Nephron (organoid): Measurements from ENCODE around the gene WDR41.
"Not testable (repeated sequence)": the region's sequence is repeated elsewhere in the genome, so short reads cannot be mapped to it uniquely, and the experiment has no call there.

Experiments
- H3K27ac Mint-ChIP-seq, 3 experiments: 2 replicates each; pipeline ENCODE4 v1.8.0; 2020; ENCODE audit warnings: mixed read lengths in 3 of 3, mild to moderate bottlenecking in 2 of 3, moderate library complexity in 1 of 3
- H3K27me3 Mint-ChIP-seq: 2 replicates; pipeline ENCODE4 v1.8.0; 2021; ENCODE audit warnings: low read depth, mild to moderate bottlenecking, moderate library complexity, mixed read lengths
- H3K36me3 Mint-ChIP-seq: 2 replicates; pipeline ENCODE4 v1.8.0; 2020; ENCODE audit warnings: low read depth, mixed read lengths
- H3K4me1 Mint-ChIP-seq: 2 replicates; pipeline ENCODE4 v1.8.0; 2020; ENCODE audit warnings: mixed read lengths
- H3K4me3 Mint-ChIP-seq, 3 experiments: 2 replicates each; pipeline ENCODE4 v1.8.0; 2020; ENCODE audit warnings: mild to moderate bottlenecking in 3 of 3, mixed read lengths in 3 of 3, moderate library complexity in 2 of 3
- H3K9me3 Mint-ChIP-seq: 2 replicates; pipeline ENCODE4 v1.8.0; 2020; ENCODE audit warnings: mixed read lengths
- TF ChIP-seq, protein P1 (sequence below), 3 experiments: fragments of 200-600 bp; sonication (generic); IDR thresholded peaks; one replicate each; pipeline ENCODE4 v1.5.0; 2021; ENCODE audit warnings: antibody characterized with exemption in 3 of 3; ENCODE audit not compliant: unreplicated experiment in 3 of 3

Gene WDR41

GRCh38 chr5:77486344-77486962 lies 5.7 kb downstream of the WDR41 start:
- no peak overlapping the region for H3K27ac Mint-ChIP-seq
- H3K4me3 Mint-ChIP-seq: no peak overlapping the region
- TF ChIP-seq, protein P1, sequence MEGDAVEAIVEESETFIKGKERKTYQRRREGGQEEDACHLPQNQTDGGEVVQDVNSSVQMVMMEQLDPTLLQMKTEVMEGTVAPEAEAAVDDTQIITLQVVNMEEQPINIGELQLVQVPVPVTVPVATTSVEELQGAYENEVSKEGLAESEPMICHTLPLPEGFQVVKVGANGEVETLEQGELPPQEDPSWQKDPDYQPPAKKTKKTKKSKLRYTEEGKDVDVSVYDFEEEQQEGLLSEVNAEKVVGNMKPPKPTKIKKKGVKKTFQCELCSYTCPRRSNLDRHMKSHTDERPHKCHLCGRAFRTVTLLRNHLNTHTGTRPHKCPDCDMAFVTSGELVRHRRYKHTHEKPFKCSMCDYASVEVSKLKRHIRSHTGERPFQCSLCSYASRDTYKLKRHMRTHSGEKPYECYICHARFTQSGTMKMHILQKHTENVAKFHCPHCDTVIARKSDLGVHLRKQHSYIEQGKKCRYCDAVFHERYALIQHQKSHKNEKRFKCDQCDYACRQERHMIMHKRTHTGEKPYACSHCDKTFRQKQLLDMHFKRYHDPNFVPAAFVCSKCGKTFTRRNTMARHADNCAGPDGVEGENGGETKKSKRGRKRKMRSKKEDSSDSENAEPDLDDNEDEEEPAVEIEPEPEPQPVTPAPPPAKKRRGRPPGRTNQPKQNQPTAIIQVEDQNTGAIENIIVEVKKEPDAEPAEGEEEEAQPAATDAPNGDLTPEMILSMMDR (IDR thresholded peaks at IDR 0.05; ENCODE audit: unreplicated experiment in 3 of 3): no peak
- peaks cover 12% of the 10 kb centered on the region for H3K4me1 Mint-ChIP-seq
- peaks cover 7% of the 10 kb centered on the region for H3K9me3 Mint-ChIP-seq
- peaks cover 45% of the 10 kb centered on the region for H3K36me3 Mint-ChIP-seq
- no peaks in the 10 kb centered on the region for H3K27me3 Mint-ChIP-seq

GRCh38 chr5:77483682-77484081 lies 8.4 kb downstream of the WDR41 start:
- Mint-ChIP-seq H3K4me1 (no peaks in the 10 kb centered on the region), H3K27ac (no peak overlapping the region), H3K27me3 (no peaks in the 10 kb centered on the region), H3K9me3 (peaks cover 9% of the 10 kb centered on the region), H3K4me3 (no peak overlapping the region), H3K36me3 (peaks cover 58% of the 10 kb centered on the region)
- TF ChIP-seq, protein P1 (IDR thresholded peaks at IDR 0.05; ENCODE audit: unreplicated experiment in 3 of 3): no peak

- H3K36me3 Mint-ChIP-seq: peaks cover 61% of the 10 kb centered on the region
- H3K27me3 Mint-ChIP-seq: not testable (repeated sequence)
Measured at GRCh38 chr5:77475041-77475440, 17.1 kb downstream of the WDR41 start.

GRCh38 chr5:77468875-77469274 lies 23.2 kb downstream of the WDR41 start:
- H3K4me1 Mint-ChIP-seq, H3K27ac Mint-ChIP-seq, H3K27me3 Mint-ChIP-seq, H3K4me3 Mint-ChIP-seq: not testable (repeated sequence)
- Mint-ChIP-seq H3K36me3 (peaks cover 60% of the 10 kb centered on the region), H3K9me3 (peaks cover 28% of the 10 kb centered on the region)

More at GRCh38 chr5:77475041-77475440, 17.1 kb downstream of the WDR41 start:
- not testable (repeated sequence) for H3K4me3 Mint-ChIP-seq, H3K4me1 Mint-ChIP-seq, H3K27ac Mint-ChIP-seq
- H3K9me3 Mint-ChIP-seq: peaks cover 35% of the 10 kb centered on the region

DNA sequence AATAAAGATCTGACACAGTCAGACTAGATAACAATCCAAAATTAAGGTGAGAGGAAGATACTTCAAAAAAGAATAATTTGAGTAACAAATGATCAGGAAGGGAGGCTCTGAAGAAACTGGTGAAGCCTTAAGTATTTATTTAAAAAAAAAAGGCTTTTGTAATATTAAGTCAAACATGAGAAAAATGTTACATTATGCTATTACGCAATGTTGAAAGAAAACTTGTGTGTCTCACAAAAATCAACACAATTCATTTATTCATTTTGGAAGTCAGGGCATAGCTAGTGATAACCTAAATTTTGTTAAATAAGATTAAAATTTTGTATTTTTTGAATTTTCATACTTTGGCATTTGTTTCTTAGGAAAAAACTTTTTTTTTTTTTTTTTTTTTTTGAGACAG lies 28.2 kb downstream of the WDR41 start:
- TF ChIP-seq, protein P1 (IDR thresholded peaks at IDR 0.05; ENCODE audit: unreplicated experiment in 3 of 3): no peak
- H3K36me3 Mint-ChIP-seq: peaks cover 23% of the 10 kb centered on the region
- no peaks in the 10 kb centered on the region for H3K27me3 Mint-ChIP-seq
- peaks cover 3% of the 10 kb centered on the region for H3K4me1 Mint-ChIP-seq
- no peak overlapping the region for H3K27ac Mint-ChIP-seq
- peaks cover 3% of the 10 kb centered on the region for H3K9me3 Mint-ChIP-seq
- no peak overlapping the region for H3K4me3 Mint-ChIP-seq

DNA sequence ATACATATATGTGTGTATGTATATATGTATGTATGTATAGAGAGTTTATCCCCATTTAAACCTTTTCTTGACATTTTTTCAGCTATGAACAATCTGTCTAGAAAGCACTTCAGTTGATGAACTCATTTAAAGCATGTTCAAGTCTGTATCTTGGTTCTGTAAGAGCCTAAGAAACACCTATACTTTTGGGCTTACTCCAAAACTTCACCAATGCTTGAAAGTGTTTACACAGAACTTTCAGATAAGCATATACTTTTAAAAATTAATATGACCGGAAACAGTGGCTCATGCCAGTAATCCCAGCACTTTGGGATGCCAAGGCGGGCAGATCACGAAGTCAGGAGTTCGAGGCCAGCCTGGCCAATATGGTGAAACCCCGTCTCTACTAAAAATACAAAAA lies 30.8 kb downstream of the WDR41 start:
- peaks cover 11% of the 10 kb centered on the region for H3K36me3 Mint-ChIP-seq
- H3K4me3 Mint-ChIP-seq: no peak overlapping the region
- no peaks in the 10 kb centered on the region for H3K27me3 Mint-ChIP-seq
- H3K4me1 Mint-ChIP-seq: peaks cover 1% of the 10 kb centered on the region
- H3K9me3 Mint-ChIP-seq: no peaks in the 10 kb centered on the region
- H3K27ac Mint-ChIP-seq: no peak overlapping the region
- TF ChIP-seq, protein P1 (IDR thresholded peaks at IDR 0.05; ENCODE audit: unreplicated experiment in 3 of 3): no peak

GRCh38 chr5:77454123-77454522 lies 38.0 kb downstream of the WDR41 start:
- Mint-ChIP-seq H3K27me3 (no peaks in the 10 kb centered on the region), H3K4me1 (no peaks in the 10 kb centered on the region), H3K27ac (no peak overlapping the region), H3K9me3 (no peaks in the 10 kb centered on the region), H3K4me3 (no peak overlapping the region), H3K36me3 (peaks cover 36% of the 10 kb centered on the region)
- TF ChIP-seq, protein P1 (IDR thresholded peaks at IDR 0.05; ENCODE audit: unreplicated experiment in 3 of 3): no peak
